ENCODE data around the gene MYO18A.

The MYO18A gene

DNA sequence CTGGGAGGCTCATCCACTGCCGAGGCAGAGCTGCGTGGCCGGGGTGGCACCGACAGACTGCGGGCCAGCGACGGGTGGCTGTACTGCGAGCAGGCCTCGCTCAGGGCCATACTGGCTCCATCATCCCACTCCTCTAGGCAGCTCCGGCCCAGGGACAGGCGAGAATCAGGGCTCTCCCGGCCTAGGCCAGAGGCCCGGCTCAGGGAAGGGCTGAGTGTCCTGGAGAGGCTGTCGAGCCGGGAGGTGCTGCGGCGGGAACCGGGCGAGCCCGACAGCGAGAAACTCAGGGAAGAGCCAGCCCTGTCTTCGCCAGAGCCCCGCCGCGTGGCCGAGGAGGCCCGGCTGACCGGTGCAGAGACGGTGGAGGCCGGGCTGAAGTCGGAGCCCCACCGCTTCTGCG is 99.9 kb downstream of the MYO18A start:
- DNase-seq (no peak), ATAC-seq (no peak)

DNA sequence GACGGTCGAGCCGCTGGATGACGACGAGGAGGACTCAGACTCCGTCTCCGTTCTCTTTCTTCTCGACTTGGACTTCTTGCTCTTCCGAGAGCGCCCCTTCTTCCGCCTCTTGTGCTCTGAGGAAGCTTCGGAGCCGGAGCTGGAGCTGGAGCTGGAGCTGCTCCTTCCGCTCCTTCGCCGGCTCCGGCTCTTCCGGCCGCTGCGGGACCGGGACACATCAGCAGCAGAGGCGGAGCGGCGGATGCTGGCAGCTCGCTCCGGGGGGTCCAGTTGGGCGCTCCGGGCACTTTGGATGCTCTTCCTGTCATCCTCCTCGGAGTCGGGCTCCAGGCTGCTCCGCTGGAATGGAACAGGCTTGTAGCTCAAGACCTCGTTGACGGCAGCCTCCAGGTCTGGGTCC is 100.3 kb downstream of the MYO18A start:
- no peak for ATAC-seq
- no peak for DNase-seq

DNA sequence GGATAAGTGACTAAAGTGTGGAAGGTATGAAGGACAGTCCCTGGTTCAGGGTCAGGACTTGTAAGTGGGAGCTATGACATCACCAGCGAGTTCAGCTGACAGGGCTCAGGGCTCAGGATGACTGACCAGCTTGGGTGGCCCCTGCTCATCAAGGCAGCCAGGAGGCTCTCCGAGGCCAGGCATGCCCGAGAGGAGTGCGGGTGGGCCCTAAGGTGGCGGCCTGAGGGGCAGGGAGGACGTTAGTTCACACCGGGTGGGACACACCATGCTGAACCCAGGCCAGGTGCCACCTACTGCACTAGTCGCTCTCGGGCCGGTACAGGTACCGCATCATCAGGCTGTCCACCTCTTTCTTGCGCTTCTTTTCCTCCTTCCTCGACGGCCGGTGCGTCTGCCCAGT is 100.8 kb downstream of the MYO18A start:
- no peak for ATAC-seq
- DNase-seq = no peak

DNA sequence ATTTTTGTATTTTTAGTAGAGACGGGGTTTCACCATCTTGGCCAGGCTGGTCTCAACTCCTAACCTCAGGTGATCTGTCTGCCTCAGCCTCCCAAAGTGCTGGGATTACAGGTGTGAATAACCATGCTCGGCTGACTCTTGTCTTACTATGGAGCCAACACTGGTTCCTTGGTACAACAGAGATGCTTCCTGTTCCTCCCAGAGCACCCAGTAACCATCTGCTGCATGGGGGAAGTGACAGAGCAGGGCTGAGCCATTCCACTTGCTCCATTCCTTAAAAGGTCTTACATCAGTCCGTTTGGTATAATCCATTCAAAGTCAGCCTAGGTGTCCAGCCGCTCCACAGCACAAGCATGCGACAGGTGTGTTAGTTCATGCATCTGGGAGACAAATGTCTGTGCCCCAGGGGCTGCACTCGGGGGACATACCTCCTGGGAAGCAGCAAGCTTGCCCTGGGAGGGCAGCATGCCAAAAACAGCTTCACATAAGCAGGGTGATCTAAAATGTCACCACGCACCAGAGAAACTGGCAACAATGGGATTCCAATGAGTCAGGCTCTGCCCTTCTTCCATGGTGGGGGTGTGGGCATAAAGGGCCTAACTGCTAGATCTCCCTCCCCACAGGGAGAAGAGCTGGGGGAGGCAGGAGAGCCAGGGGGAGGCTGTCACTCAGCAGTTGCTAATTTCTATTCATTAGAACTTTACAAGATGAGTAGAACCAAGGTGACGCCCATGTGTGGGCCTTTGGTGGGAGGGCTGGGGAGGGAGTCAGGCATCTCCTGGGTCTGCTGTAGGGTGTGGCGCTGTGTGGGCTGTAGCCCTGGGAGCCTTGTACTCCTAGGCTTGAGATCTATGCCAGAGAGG is 101.8 kb downstream of the MYO18A start:
- ATAC-seq (no peak), DNase-seq (no peak)

DNA sequence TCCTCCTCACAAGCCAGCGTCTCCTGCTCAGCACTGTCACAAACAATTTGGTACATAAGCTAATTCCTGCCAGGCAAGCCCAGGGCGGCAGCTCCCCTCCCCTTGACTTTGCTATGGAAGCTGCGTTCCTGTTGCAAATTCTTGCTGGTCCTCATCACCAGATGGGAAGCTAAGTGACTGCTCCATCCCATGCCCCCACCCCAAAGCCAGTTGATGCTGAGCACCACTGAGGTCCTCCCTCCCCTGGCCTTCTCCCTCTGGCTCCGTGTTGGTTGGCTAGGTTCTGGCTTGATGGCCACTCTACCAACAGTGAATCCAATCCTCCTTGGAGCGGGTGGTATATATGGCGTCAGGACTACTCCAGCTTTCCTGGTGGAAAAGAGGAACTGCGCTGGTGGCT is 102.9 kb downstream of the MYO18A start:
- ATAC-seq (no peak), DNase-seq (no peak)

DNA sequence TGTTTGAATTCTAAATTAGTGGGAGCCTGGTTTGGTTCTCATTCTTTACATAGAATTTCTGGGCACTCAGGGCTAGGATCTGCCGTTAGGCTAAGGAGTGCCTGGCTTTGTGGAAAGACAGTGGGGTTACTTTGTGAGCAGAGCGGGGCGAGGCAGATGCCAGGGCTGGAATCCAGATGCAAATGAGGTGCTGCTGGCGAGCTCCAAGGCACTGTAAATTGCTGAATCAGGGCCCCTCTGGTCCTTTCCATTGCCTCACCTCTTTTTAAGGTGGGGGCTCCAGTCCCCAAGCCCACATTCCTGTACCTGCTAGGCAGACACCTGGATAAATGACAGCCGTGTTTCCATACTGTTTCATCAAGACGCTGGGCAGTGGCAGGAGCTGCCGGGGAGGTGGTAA is 103.5 kb downstream of the MYO18A start:
- ATAC-seq (no peak), DNase-seq (no peak)

DNA sequence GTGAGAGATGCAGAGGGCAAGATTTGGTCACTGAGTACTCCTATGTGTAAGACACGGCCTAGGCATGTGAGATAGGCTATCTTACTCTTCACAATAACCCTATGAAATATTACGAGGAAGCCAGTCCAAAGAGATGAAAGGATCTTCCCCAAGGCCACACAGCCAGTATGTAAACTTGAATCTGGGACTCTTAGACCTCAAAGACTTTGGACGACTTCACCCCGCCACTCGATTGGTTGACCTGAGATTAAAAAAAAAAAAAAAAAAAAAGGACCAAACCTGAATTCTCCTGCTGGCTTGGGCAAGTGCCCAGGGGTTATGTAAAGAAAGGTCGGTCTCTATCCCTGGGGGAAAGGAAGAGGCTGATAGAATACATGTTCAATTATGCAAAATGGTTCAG is 104.1 kb downstream of the MYO18A start:
- DNase-seq = no peak
- no peak for ATAC-seq

DNA sequence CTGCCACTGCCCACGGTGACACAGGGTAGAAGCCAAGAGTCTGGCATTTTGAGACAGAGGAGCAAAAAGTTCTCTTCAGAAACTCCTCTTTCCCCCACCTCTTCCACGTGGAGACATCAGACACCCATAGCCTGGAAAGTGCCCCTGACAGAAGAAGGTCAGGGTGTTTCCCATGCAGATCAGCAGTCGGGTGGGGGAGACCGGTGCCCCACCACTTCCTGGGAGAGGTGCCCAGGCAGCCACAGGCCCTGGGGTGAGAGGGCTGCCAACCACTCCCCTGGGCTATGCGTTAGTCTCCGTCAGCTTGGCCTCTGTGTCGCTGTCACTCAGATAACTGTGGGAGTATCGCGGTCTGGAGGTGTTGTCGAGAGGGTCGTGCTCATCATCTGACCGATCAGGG is 105.7 kb downstream of the MYO18A start:
- no peak for ATAC-seq
- DNase-seq = no peak

DNA sequence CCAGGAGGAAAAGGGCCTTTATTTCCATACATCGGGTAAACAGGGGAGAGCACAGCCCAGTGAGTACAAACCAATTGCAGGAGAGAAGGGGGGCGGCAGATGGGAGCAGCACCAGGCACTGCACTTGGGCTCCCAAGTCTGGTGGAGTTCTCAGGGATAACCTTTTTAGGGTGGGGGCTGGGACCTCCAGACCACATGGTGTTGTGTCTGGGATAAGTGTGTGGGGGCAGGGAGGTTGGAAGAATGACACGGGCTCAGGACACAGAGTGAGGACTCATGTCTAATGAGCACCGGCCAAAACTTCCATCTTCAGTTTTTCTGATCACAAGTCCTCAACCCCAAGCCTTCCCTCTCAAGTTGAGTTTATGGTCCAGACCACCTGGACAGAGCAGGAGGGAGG is 106.7 kb downstream of the MYO18A start:
- ATAC-seq (no peak), DNase-seq (no peak)

DNA sequence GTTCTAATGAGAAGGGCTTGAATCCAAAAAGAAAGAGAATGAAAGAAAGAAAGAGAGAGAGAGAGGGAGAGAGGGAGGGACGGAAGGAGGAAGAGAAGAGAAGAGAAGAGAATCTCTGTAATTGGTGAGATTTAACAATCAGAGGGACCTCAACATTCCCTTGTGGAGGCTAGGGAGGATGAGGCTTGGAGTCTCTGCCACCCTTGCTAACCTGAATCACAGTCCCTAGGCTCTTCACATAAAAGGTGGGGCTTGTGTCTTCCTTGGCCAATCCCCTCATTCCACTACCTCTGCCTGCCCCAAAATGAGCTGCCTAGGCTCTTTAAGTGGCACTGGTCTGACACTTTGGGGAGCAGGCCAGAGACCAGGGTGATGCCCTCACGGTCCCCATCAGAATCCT is 107.2 kb downstream of the MYO18A start:
- no peak for DNase-seq
- no peak for ATAC-seq

DNA sequence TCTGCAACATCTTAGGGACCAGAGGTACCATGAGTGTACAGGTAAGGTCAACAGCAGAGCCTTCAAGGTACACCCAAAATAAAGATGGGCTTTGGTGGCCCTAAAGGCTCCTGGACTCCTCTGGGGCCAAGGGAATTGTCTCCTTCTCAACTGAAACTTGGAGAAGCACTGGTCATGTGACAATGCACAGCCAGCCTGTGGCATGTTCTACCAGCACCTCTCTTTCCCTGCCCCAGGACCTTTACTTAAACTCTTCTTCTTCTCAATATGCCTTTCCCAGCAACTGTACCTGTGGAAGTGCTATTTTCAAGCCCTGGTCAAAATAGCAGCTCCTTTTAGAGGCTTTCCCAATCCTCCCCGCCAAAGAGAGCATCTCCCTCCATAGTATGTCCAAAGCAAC is 108.9 kb downstream of the MYO18A start:
- DNase-seq (no peak), ATAC-seq (no peak)

DNA sequence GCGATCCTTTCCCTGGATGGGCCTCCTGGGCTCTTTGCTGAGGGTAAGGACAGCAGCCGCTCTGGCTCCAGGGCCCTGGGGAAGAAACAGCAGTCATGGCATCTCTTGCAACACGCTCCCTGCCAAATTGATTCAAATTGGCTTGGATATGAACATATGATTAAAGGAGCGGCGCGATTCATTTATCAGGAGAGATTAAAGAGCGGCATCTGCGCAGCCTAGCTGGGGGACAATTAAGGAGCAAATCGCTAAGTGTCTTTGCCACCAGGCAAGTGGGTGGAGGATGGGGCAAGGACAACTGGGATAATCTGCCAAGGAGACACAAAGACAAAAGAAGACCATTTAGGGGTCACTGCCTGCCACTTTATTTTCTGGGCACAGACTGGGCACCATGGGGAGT is 109.4 kb downstream of the MYO18A start:
- DNase-seq = no peak
- no peak for ATAC-seq

DNA sequence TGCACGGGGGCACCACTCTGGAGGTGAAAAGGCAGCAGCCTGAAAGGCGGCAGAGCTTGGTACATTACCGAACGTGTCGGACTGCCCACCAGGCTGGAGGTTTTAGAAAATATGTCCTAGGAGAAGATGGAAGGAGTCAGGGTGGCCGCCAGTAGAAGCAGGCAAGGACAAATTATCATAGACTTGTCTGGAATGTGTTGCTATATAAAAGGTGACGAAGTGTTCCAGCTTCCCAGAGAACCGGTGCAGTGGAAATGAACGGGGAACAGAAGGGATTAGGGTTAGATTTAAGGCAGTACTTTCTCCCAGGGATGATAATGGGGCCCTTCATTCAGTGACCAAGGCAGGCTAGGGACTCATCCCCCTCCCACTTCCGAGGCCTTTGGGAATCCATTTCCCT is 109.9 kb downstream of the MYO18A start:
- no peak for DNase-seq
- ATAC-seq = no peak

DNA sequence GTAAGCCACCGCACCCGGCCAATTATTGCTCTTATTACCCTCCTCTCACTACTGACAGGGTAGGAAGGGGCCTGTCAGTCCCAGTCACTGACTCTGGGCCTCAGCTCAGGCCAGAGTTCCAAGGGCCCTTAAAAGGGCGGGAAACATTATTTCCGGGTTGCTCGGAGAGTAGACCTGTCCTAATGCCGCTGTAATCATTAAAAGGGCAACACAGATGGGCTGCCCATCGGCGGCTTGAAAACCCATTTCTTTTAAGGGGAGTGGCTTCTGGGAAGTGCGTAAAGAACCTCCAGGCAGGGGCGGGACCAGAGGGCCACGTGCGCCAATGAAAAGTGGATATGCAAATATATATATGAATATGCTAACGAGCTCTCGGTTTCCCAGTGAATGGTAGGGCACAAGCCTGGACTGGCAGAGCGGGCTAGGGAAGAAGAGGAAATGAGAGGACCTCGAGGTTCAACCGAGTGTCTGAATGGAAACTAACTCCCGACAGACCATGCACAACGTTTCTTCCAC is 110.6 kb downstream of the MYO18A start:
- DNase-seq = no peak
- ATAC-seq = no peak

DNA sequence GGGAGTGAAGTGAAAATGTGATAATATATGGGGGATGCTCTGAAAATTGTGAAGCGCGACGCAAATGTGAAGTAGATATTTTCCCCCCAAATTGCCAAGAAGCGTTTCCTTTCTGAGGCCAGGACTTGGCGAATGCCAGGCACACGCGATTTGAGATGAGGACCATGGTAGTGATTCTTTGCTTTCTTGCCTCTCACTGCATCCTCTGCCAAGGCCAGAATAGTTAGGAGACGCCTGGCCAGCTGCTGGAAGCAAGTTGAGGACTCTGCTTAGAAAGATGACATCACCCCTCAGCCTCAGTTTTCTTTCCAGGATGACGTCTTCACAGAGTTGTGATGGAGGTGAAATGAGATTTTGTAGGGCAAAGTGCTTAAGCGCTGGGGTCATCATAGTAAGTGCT is 111.4 kb downstream of the MYO18A start:
- ATAC-seq (no peak), DNase-seq (no peak)

DNA sequence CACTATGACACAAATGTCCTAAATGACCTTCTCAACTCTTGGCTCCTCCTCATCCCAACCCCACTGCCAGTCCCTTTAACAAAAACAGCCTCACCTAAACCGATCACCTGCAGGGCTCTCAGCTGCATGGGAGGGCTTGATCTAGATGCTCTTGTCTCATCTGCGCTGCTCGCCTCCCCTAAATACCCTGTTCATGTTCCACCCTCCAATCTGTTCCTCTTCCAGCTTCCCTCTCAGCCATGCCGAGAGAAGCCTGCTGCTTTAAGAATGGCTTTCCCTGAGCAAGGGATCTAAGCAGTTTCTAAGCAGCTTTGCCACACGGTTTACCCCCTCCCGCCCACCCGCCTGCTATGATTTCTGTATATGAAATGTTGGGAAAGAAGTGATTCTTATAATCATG is 113.6 kb downstream of the MYO18A start:
- no peak for ATAC-seq

DNA sequence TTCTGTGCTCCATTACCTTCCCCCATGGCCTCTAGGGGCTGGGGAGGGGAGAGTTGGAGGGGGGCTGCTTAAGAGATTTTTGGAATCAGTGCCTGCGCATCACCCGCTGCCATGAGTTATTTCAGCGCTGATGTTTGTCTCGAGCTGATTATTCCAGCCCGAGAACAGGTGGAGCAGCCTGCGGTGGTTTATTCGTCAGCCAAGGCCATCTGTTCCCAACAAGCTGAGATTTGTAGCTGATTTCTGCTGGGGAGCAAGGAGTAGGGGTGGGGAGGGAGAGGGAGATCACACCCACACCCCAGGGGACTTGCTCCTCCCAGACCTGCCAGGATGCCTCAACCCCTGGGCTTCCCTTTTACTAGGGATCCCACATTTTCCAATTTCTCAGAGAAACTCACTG is 114.2 kb downstream of the MYO18A start:
- no peak for ATAC-seq
- DNase-seq = no peak

More for the DNA sequence above, 113.6 kb downstream of the MYO18A start:
- DNase-seq = no peak

DNA sequence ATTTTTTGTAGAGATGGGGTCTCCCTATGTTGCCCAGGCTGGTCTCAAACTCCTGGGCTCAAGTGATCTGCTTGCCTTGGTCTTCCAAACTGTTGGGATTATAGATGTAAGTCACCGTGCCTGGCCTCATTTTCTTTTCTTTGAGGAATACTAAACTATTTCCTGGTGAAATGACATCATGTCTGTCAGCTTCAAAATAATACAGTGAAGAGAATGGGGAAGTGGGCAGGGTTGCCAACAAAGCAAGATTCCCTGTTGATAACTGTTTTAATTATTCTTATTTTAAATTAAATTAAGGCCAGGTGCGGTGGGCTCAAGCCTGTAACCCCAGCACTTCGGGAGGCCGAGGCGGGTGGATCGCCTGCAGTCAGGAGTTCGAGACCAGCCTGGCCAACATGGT is 116.2 kb downstream of the MYO18A start:
- ATAC-seq (no peak), DNase-seq (no peak)

DNA sequence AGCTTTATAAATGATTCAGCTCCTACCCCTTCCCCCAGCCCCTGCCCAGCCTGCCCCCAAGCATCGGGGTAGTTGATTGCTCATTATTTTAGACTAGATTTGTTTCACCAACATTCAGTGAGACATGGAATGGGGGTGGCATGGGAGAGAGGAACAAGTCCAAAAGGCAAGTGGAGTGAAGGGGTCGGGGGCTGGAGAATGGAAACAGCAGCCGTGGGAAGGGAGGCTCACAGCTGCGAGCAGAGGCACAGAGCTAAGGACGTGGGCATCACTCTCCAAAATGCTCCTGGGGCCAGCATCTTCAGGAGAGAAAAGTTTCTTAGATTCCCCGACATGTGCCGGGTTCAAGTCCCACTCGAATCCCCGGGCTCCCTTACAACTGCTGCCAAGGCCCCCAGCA is 118.0 kb downstream of the MYO18A start:
- no peak for ATAC-seq
- no peak for DNase-seq

DNA sequence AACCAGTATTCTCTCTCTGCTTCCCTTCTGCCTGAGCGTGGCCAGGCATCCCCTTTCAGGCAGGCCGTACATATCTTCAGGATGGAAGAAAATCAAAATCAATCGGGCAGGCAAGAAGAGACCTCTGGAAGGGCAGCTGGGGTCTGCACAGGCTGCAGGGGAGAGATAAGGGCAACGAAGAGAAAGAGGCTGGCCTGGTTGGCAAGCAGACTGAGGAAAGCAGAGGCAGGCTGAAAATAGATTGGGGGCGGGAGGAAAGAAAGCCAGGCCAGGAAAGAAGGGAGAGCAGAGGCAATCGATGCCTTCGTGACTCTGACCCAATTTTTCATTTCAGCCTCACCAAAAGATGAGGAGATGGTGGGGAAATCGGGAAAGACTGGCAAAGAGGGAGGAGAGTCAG is 119.2 kb downstream of the MYO18A start:
- DNase-seq = no peak
- no peak for ATAC-seq

DNA sequence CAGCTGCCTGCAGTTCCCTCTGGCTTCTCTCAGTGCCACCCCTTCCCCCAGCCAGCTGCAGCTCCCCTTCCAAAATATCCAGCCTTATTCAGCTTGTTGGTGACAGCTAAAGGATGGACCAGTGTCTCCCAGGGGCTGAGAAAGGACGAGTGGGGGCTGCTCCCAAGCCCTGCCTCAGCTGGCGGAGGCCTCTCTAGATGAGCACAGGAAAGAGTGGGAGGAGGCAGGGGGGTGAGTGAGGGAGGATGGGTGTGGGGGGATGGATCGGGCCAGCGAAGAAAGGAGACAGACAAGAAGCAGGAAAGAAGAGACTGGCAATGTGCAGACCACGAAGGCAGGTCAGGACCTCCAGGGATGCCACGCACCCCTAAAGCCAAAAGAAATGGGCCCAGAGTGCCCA is 119.7 kb downstream of the MYO18A start:
- DNase-seq (no peak), ATAC-seq (no peak)

DNA sequence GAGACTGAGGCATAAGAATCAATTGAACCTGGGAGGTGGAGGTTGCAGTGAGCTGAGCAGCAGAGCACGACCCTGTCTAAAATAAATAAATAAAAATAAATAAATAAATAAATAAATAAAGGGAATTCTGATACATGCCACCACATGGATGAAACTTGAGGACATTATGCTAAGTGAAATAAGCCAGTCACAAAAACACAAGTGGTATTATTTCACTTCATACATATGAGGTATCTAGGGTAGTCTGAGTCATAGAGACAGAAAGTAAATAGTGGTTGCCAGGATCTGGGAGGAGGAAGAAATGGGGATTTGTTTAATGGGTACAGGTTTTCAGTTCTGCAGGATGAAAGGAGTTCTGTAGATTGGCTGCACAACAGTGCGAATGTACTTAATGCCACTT is 120.9 kb downstream of the MYO18A start:
- ATAC-seq (no peak), DNase-seq (no peak)

DNA sequence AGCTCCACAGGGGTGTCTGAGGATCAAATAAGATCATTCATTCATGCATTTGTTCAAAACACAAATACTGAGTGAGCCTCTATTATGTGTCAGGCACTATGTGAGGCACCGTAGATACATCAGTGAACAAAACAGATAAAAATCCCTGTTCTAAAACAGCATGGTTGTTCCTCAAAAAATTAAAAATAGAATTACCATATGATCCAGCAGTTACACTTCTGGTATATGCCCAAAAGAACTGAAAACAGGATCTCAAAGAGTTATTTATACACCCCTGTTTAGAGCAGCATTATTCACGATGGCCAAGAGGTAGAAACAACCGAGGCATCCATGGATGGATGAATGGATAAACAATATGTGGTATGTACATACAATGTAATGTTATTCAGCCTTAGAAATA is 121.8 kb downstream of the MYO18A start:
- ATAC-seq (no peak), DNase-seq (no peak)

DNA sequence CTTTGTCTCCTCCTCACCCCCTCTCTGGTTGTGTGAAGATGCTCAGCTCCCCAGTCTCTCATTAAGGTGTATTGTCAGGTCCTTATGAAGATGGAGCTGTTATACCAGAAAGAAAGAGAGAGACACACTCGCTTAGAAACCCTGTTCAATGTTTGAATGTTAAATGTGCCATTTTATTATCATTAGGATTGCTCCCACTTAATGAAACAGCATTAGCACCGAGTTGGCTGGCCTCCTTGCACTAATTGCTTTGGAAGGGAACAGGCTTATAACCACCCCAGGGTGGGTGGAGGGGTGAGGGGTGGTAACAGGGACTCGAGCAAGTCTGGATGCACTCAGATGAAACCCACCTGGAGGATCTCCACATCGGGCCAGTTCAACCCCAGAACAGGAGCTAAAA is 122.8 kb downstream of the MYO18A start:
- ATAC-seq = no peak
- DNase-seq = no peak

Data from stimulated activated naive CD8-positive, alpha-beta T cell treated with anti-CD3 and anti-CD28 coated beads, Interleukin-15, Interleukin-2, amounts not matched to agents 100 U/mL and 50 U/mL, for 24 hours (primary cell).